HG03457 (cell line): ENCODE data around the gene VPS37C.
"Not testable (repeated sequence)": the region's sequence is repeated elsewhere in the genome, so short reads cannot be mapped to it uniquely, and the experiment has no call there.

Source experiments
- ATAC-seq: cut with Tn5 transposase; IDR thresholded peaks from one replicate; pipeline ENCODE4 v1.9.1; 2021; ENCODE audit warnings: moderate number of reproducible peaks; ENCODE audit not compliant: unreplicated experiment

Gene VPS37C

DNA sequence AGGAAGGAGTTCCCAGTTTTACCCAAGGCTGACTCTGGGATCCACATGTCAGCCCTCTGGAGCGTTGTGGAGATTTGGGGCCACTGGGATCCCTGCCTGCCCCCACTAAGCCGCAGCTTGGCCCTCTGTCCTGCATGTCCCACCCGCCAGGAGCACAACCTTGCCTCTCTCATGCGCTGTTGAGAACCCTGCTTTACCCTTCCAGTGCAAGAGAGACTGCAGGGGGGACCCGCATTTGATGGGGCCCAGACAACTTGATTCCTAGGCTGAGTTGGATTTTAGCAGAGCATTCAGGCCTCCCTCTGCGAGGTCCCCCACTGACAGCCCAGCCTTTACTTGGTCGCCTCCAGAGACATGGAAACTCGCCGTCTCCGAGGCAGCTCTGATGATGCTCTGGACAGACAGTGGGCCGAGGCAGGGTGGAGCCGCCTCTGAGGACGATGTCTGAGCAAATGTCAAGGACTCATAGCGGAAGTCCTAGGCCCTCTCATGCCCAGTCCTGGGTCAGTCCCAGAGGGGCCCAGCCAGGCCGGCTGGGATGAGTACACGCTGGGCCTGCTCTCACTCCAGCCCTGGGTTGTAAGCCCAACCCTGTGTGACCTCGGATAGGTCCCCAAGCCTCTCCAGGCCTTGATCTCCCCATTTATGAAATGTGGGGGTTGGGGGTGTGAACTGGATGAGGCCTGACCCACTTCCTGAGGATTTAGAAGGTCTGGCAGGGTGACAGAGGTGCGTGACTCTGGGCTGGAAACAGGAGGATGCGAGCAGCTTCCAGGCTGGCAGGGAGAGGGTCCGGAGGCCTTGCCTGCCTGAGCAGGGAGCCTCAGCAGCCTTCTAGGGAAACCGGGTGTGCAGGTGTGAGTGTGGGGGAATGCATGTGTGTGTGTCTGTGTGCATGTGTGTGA is 58.3 kb downstream of the VPS37C start:
- no peak for ATAC-seq

DNA sequence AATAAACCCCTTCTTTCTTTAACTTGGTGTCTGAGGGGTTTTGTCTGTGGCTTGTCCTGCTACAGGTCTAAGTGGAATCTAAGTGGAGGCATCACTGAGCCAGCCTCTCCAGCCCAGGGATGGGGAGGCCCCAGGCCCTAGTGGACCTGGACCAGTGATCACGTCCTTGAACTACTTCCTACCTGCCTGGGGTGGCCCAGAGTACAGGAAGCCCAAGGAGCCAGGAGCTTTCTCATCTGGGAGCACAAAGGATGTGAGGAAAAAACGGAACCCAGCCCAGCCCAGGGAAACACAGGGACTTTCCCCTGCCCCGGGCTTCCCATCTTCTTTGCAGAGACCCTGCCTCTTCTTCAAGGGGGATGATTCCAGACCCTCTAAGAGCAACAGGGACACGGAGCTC is 62.4 kb downstream of the VPS37C start:
- ATAC-seq = no peak

DNA sequence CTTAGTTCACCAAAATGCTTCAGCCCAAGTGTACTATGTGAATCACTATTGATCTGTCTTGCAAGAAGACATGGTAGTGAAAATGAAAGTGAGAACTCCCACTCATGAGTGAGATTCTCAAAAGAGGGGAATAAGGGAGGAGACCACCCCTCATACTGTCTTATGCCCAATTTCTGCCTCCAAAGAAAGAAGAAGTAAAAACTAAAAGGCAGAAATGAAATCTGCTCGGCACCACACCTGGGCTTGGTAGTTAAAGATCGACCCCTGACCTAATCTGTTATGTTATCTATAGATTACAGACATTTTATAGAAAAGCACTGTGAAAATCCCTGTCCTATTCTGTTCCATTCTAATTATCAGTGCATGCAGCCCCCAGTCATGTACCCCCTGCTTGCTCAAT is 63.0 kb downstream of the VPS37C start:
- not testable (repeated sequence) for ATAC-seq

- no peak for ATAC-seq
Measured at GRCh38 chr11:61095021-61095420, 66.2 kb downstream of the VPS37C start.

GRCh38 chr11:61094167-61094566 is 67.1 kb downstream of the VPS37C start:
- ATAC-seq = not testable (repeated sequence)

GRCh38 chr11:61092908-61093763 is 68.1 kb downstream of the VPS37C start:
- no peak for ATAC-seq

GRCh38 chr11:61092280-61092766 is 68.9 kb downstream of the VPS37C start:
- no peak for ATAC-seq

DNA sequence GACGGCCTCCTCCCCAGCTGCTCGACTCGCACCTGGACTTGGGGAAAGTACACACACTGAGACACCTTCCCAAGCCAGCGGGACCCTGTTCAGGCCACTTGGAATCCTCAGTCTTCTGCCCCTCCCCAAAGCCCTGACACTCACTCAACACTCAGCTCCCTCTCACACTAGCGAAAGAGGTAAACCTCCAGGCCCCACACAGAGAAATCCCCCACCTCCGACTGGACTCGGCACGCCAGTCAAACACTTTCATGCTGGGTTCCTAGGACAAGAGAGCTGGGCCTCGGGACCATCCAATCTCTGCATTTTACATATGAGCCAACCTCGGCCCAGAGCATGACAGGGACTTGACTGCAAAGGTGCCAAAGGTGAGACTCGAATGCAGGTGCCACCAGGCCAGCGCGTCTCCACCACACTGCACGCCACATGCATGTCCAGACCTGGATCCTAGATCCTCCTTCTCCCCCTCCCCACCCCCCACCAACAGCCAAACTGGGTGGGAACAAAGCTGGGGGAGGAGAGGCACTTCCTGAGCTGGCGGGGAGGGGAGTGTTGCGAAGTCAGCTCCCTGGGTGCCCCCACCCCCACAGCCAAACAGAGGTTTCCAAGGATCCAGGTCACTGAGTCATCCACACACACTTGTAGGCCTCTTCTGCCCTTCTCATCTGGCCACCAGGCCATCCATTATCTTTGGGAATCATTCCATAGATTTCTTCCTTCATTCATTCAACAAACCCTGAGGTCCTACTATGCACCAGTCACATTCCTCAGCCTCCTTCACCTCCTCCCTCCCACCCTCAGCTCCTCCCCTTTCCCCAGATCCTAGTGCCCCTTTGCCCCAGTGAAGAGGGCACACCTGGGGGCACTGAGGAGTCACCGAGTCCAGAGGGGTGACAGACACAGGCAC is 69.6 kb downstream of the VPS37C start:
- ATAC-seq = no peak

GRCh38 chr11:61090982-61091372 is 70.2 kb downstream of the VPS37C start:
- no peak for ATAC-seq

DNA sequence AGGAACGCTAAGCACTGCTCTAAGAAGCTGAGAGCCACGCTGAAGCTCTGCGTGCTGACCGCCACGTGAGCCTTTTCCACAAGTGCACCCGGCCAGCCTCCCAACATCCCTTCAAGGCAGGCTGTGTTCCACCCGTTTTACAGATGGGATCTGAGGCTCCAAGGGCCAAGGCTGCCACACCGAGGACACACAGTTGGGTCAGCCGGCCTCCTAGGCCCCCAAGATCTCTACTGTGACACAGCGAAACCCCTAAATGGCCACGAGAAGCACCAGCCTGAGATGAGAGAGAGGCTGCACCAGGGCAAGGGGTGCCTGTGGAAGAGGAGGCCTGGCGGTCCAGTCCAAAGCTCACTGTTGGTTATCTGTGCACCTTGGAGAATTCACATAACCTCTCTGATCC is 70.7 kb downstream of the VPS37C start:
- no peak for ATAC-seq

GRCh38 chr11:61089806-61090491 is 71.3 kb downstream of the VPS37C start:
- ATAC-seq = no peak

GRCh38 chr11:61087426-61088119 is 73.7 kb downstream of the VPS37C start:
- ATAC-seq = no peak

GRCh38 chr11:61083601-61084147 is 77.6 kb downstream of the VPS37C start:
- no peak for ATAC-seq

DNA sequence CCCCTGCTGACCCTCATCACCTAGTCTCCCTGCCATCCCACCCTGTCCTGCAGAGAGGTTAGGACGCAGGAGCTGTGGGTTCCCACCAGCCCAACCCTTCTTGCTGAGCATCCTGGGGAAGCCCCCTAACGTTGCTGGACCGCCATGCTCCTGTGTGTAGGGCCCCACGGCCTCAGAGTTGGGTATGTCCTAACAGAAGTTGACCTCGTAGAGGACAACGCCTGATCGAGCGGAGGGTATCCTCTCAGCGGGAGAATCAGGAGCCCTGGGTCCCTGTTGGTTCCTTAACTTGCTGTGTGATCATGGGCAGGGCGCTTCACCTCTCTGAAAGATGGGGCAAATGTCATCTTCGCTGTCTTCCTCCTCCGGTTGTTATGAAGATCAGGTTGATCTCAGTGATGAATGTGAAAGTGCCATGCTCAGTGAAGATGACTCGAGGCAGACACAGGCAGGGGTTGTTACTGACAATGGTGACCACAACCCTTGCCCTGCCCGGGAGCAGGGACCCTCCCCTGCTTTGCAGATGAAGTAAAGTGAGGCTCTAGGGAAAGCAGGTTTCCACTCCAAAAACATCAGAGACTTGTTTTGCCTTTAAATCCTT is 78.2 kb downstream of the VPS37C start:
- ATAC-seq = no peak

GRCh38 chr11:61082062-61082870 is 79.0 kb downstream of the VPS37C start:
- no peak for ATAC-seq

- ATAC-seq = no peak
Measured at GRCh38 chr11:61080986-61081590, 80.1 kb downstream of the VPS37C start.

DNA sequence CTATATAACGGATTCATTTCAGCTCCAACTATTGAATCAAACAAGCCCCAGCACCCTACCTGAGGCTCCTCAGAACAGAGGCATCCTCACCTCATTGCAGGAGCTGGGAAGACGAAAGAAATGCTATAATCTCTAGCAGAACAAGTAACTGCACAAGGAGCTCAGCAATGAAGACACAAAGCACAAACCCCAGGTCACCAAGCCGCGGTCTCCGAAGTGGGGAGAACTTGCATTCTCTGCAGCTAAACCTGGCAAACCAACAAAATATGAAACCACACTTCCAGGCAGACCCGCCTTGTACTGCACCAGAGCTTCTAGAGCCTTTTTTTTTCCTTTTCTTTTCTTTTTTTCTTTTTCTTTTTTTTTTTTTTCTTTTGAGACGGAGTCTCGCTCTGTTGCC is 80.7 kb downstream of the VPS37C start:
- no peak for ATAC-seq
